HG03060 (cell line): ENCODE measurements around the gene FADS3.

Source experiments
- ATAC-seq: cut with Tn5 transposase; IDR thresholded peaks from one replicate; pipeline ENCODE4 v1.9.1; 2021; ENCODE audit warnings: low read depth, moderate number of reproducible peaks; ENCODE audit not compliant: unreplicated experiment

FADS3 gene

GRCh38 chr11:61914471-61915171 is 23.3 kb upstream of the FADS3 start:
- ATAC-seq: no peak

GRCh38 chr11:61913699-61914395 is 22.5 kb upstream of the FADS3 start:
- ATAC-seq: no peak

GRCh38 chr11:61912991-61913698 is 21.8 kb upstream of the FADS3 start:
- ATAC-seq: no peak

- ATAC-seq: no peak
Measured at GRCh38 chr11:61912530-61912898, 21.2 kb upstream of the FADS3 start.

- ATAC-seq: no peak
Measured at GRCh38 chr11:61911701-61912529, 20.6 kb upstream of the FADS3 start.

GRCh38 chr11:61911128-61911700 is 19.9 kb upstream of the FADS3 start:
- ATAC-seq: no peak

GRCh38 chr11:61910187-61911127 is 19.1 kb upstream of the FADS3 start:
- no peak for ATAC-seq

- ATAC-seq: no peak
Measured at GRCh38 chr11:61908730-61909316, 17.5 kb upstream of the FADS3 start.

- no peak for ATAC-seq
Measured at GRCh38 chr11:61907871-61908729, 16.8 kb upstream of the FADS3 start.

- ATAC-seq: no peak
Measured at GRCh38 chr11:61907282-61907681, 15.9 kb upstream of the FADS3 start.

- no peak for ATAC-seq
Measured at GRCh38 chr11:61906522-61906909, 15.2 kb upstream of the FADS3 start.

GRCh38 chr11:61905801-61906521 is 14.6 kb upstream of the FADS3 start:
- no peak for ATAC-seq

GRCh38 chr11:61905067-61905696 is 13.8 kb upstream of the FADS3 start:
- ATAC-seq: no peak

- no peak for ATAC-seq
Measured at GRCh38 chr11:61904539-61905048, 13.2 kb upstream of the FADS3 start.

- ATAC-seq: no peak
Measured at GRCh38 chr11:61903845-61904244, 12.5 kb upstream of the FADS3 start.

- no peak for ATAC-seq
Measured at GRCh38 chr11:61902313-61902712, 11.0 kb upstream of the FADS3 start.

- ATAC-seq: no peak
Measured at GRCh38 chr11:61901397-61901796, 10.1 kb upstream of the FADS3 start.
